ENCODE results near the gene ELF2.
"Not testable (repeated sequence)": the region's sequence is repeated elsewhere in the genome, so short reads cannot be mapped to it uniquely, and the experiment has no call there.

The ELF2 gene

GRCh38 chr4:139077567-139078355, 99.3 kb downstream of the ELF2 start:
- no peak for DNase-seq (ENCODE audit: low spot score)

GRCh38 chr4:139076016-139076744, 100.8 kb downstream of the ELF2 start:
- no peak for DNase-seq (ENCODE audit: low spot score)

- DNase-seq (ENCODE audit: low spot score) = no peak
These were observed 116.4 kb downstream of the ELF2 start for GRCh38 chr4:139060591-139060990.

- not testable (repeated sequence) for DNase-seq (ENCODE audit: low spot score)
These were observed 118.0 kb downstream of the ELF2 start for GRCh38 chr4:139059026-139059425.

- no peak for DNase-seq (ENCODE audit: low spot score)
These were observed 122.1 kb downstream of the ELF2 start for GRCh38 chr4:139054791-139055505.

- DNase-seq (ENCODE audit: low spot score) = no peak
These were observed 123.1 kb downstream of the ELF2 start for GRCh38 chr4:139053909-139054308.

GRCh38 chr4:139050446-139050845, 126.6 kb downstream of the ELF2 start:
- DNase-seq (ENCODE audit: low spot score) = no peak

- no peak for DNase-seq (ENCODE audit: low spot score)
These were observed 129.0 kb downstream of the ELF2 start for GRCh38 chr4:139048026-139048425.

- DNase-seq (ENCODE audit: low spot score) = no peak
These were observed 132.7 kb downstream of the ELF2 start for GRCh38 chr4:139044291-139044690.

- DNase-seq (ENCODE audit: low spot score) = no peak
These were observed 134.0 kb downstream of the ELF2 start for GRCh38 chr4:139042981-139043460.

GRCh38 chr4:139038874-139039443, 138.1 kb downstream of the ELF2 start:
- DNase-seq (ENCODE audit: low spot score) = no peak

- no peak for DNase-seq (ENCODE audit: low spot score)
These were observed 140.1 kb downstream of the ELF2 start for GRCh38 chr4:139036885-139037284.

GRCh38 chr4:139035650-139036049, 141.4 kb downstream of the ELF2 start:
- no peak for DNase-seq (ENCODE audit: low spot score)

- peak; percentile 52 for DNase-seq (ENCODE audit: low spot score)
These were observed 146.3 kb downstream of the ELF2 start for GRCh38 chr4:139030614-139031235.

- DNase-seq (ENCODE audit: low spot score) = not testable (repeated sequence)
These were observed 147.1 kb downstream of the ELF2 start for GRCh38 chr4:139029866-139030363.

GRCh38 chr4:139028191-139028661, 148.8 kb downstream of the ELF2 start:
- no peak for DNase-seq (ENCODE audit: low spot score)

GRCh38 chr4:139027776-139028175, 149.2 kb downstream of the ELF2 start:
- no peak for DNase-seq (ENCODE audit: low spot score)

GRCh38 chr4:139025841-139026240, 151.2 kb downstream of the ELF2 start:
- no peak for DNase-seq (ENCODE audit: low spot score)

GRCh38 chr4:139024686-139025085, 152.3 kb downstream of the ELF2 start:
- DNase-seq (ENCODE audit: low spot score) = no peak

- DNase-seq (ENCODE audit: low spot score) = no peak
These were observed 154.2 kb downstream of the ELF2 start for GRCh38 chr4:139022835-139023234.

- not testable (repeated sequence) for DNase-seq (ENCODE audit: low spot score)
These were observed 155.9 kb downstream of the ELF2 start for GRCh38 chr4:139021071-139021470.
